Calu3 (cell line): ENCODE results near the gene EGR4. TPM values are rescaled to one million over a fixed set of nuclear protein-coding genes. Genes with fewer than 3 reads are reported as not detected.

Source experiments
- BruUV-seq: library from RNA; stranded (reverse); fragments of 400-500 nt; replicated peaks from 2 replicates; lab custom pipeline; 2021; lab: Mats Ljungman, UMichigan
- CTCF ChIA-PET: fragments of 300-600 bp; sonication (Branson Sonifier 250); formaldehyde crosslinking; loops from one replicate; lab custom pipeline; 2022; ENCODE audit warnings: antibody characterized with exemption; lab: Charles Lee
- DNase-seq: peaks from one replicate; pipeline ENCODE4 v3.0.0; 2022
- H3K27ac Mint-ChIP-seq: one replicate; pipeline ENCODE4 v1.8.0; 2022; ENCODE audit warnings: mixed read lengths; ENCODE audit not compliant: unreplicated experiment
- H3K27me3 Mint-ChIP-seq: one replicate; pipeline ENCODE4 v1.8.0; 2022; ENCODE audit warnings: mixed read lengths; ENCODE audit not compliant: unreplicated experiment
- H3K36me3 Mint-ChIP-seq: one replicate; pipeline ENCODE4 v1.8.0; 2022; ENCODE audit warnings: mild to moderate bottlenecking, moderate library complexity, mixed read lengths; ENCODE audit not compliant: insufficient read depth, unreplicated experiment
- H3K4me1 Mint-ChIP-seq: one replicate; pipeline ENCODE4 v1.8.0; 2022; ENCODE audit warnings: mild to moderate bottlenecking, low read depth, mixed read lengths; ENCODE audit not compliant: unreplicated experiment
- H3K4me3 Mint-ChIP-seq: one replicate; pipeline ENCODE4 v1.8.0; 2022; ENCODE audit warnings: mild to moderate bottlenecking, low read depth, moderate library complexity, mixed read lengths; ENCODE audit not compliant: unreplicated experiment
- H3K9me3 Mint-ChIP-seq: one replicate; pipeline ENCODE4 v1.8.0; 2022; ENCODE audit warnings: low read depth, mixed read lengths; ENCODE audit not compliant: unreplicated experiment
- intact Hi-C: fragments of 100-400 bp; cut with micrococcal nuclease; formaldehyde crosslinking; loops from one replicate; pipeline ENCODE4 v1.10.0; 2022; ENCODE audit not compliant: unreplicated experiment
- total RNA-seq: library from RNA; stranded (reverse); gene quantifications from 2 replicates; pipeline ENCODE4 v1.2.3, GENCODE V29; 2022
- TF ChIP-seq, protein P1 (sequence below): fragments of 200-600 bp; IDR thresholded peaks from one replicate; pipeline ENCODE4 v1.8.0; 2022; ENCODE audit warnings: antibody characterized with exemption; ENCODE audit not compliant: unreplicated experiment

EGR4 gene
- total RNA-seq, 1 experiment from 2014 or later, result 0.68 TPM

- peaks cover 18% of the 10 kb centered on the region for H3K36me3 Mint-ChIP-seq
- peaks cover 87% of the 10 kb centered on the region for H3K27me3 Mint-ChIP-seq
- TF ChIP-seq, protein P1, sequence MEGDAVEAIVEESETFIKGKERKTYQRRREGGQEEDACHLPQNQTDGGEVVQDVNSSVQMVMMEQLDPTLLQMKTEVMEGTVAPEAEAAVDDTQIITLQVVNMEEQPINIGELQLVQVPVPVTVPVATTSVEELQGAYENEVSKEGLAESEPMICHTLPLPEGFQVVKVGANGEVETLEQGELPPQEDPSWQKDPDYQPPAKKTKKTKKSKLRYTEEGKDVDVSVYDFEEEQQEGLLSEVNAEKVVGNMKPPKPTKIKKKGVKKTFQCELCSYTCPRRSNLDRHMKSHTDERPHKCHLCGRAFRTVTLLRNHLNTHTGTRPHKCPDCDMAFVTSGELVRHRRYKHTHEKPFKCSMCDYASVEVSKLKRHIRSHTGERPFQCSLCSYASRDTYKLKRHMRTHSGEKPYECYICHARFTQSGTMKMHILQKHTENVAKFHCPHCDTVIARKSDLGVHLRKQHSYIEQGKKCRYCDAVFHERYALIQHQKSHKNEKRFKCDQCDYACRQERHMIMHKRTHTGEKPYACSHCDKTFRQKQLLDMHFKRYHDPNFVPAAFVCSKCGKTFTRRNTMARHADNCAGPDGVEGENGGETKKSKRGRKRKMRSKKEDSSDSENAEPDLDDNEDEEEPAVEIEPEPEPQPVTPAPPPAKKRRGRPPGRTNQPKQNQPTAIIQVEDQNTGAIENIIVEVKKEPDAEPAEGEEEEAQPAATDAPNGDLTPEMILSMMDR, result no peak
- H3K4me3 Mint-ChIP-seq, result peak overlapping the region; percentile 44
- H3K27ac Mint-ChIP-seq, result peak overlapping the region; percentile 37
- no peaks in the 10 kb centered on the region for H3K9me3 Mint-ChIP-seq
- BruUV-seq, result no TSS peak
- CTCF ChIA-PET, result no interaction called here
- peak; percentile 53 for DNase-seq
- intact Hi-C loops, result loop anchor here (2.0 kb wide), 1 partner anchor 50 kb away; no protein-coding TSS in a partner anchor
- peaks cover 8% of the 10 kb centered on the region for H3K4me1 Mint-ChIP-seq
These were observed 2.3 kb downstream of the EGR4 start for GRCh38 chr2:73291093-73291460.

DNA sequence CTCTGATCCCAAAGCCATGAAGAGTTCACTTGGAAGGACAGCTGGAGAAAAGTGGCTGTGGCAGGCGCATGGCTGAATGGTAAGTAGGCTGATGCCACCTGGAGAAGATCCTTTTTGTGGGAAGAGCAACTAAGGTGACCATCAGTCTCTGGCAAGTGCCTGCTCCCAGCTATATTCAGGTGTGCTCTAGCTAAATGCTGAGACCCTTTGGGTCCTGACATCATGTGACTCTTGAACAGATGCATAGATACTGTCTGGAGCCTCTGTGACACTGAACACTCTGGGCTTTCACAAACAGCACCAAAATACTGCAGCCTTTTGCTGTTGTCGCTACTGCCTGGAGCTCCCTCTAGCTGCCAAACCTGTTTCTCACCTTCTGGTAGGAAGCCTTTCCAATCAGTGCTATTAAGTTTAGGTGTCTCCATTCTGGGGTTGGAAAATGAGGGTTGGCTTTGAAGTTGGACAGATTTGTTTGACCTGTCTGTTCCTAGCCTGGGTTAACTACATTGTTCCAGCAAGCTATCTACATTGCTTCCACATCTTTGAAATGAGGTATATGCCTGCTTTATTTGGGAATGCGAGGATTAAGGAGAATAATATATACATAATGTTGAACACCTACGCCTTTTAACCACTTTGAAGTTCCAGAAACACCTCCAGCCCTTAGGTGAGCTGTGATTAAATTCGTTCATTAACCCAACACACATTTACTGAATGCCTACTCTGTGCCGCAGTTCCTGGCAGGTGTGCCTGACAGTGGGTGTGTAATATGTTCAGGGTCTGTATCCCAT, 3.1 kb downstream of the EGR4 start:
- intact Hi-C loops, result loop anchor here (2.0 kb wide), 1 partner anchor 49 kb away; no protein-coding TSS in a partner anchor
- Mint-ChIP-seq H3K27ac (no peak overlapping the region), H3K36me3 (peaks cover 18% of the 10 kb centered on the region), H3K4me3 (no peak overlapping the region), H3K9me3 (no peaks in the 10 kb centered on the region), H3K27me3 (peaks cover 86% of the 10 kb centered on the region), H3K4me1 (peaks cover 8% of the 10 kb centered on the region)
- TF ChIP-seq, protein P1, result no peak
- peak; percentile 65 for DNase-seq
- no TSS peak for BruUV-seq
- CTCF ChIA-PET, result interaction anchor here (1.0 to 1.3 kb wide), 4 partner anchors 12 to 75 kb away, joined by 4 to 5 read pairs (median 4); partner anchors contain the start of gene CCT7

DNA sequence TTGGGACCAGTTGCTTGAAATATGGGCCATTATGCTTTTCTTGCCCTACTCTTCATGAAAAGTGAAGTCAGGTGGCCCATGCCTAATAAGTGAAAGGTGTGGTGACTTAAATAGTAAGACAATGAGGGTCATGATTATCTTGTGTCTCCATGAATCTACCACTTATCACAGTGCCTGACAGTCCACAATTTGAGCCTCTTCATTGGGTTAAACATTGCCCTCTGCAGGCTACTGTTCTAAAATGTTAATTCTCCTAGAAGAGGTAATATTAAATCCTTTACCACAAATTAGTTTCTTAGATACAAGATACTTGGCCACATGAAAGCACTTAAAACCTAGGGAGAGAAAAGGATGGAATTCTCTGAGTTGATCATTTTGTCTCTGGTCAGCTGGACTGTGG, 4.0 kb downstream of the EGR4 start:
- BruUV-seq, result no TSS peak
- no peak overlapping the region for H3K4me3 Mint-ChIP-seq
- CTCF ChIA-PET, result interaction anchor here (1.1 to 1.3 kb wide), 2 partner anchors 55 to 77 kb away, joined by 3 to 4 read pairs; partner anchors contain the start of gene CCT7
- no peaks in the 10 kb centered on the region for H3K9me3 Mint-ChIP-seq
- H3K27me3 Mint-ChIP-seq, result peaks cover 79% of the 10 kb centered on the region
- intact Hi-C loops, result no loop called here
- H3K27ac Mint-ChIP-seq, result no peak overlapping the region
- H3K36me3 Mint-ChIP-seq, result peaks cover 18% of the 10 kb centered on the region
- TF ChIP-seq, protein P1, result no peak
- no peak for DNase-seq
- H3K4me1 Mint-ChIP-seq, result peaks cover 8% of the 10 kb centered on the region

GRCh38 chr2:73286134-73286655, 7.2 kb downstream of the EGR4 start:
- H3K27me3 Mint-ChIP-seq, result peaks cover 54% of the 10 kb centered on the region
- peaks cover 7% of the 10 kb centered on the region for H3K36me3 Mint-ChIP-seq
- H3K9me3 Mint-ChIP-seq, result no peaks in the 10 kb centered on the region
- TF ChIP-seq, protein P1, result no peak
- no TSS peak for BruUV-seq
- H3K4me1 Mint-ChIP-seq, result peaks cover 5% of the 10 kb centered on the region
- no peak overlapping the region for H3K27ac Mint-ChIP-seq
- no peak for DNase-seq
- CTCF ChIA-PET, result no interaction called here
- intact Hi-C loops, result no loop called here
- peak overlapping the region; percentile 27 for H3K4me3 Mint-ChIP-seq
